ENCODE results near the gene BRD3.

The BRD3 gene

GRCh38 chr9:133981589-133981957, 86.3 kb downstream of the BRD3 start:
- FAIRE-seq (no peak), DNase-seq (ENCODE audit: insufficient read length, low spot score) (no peak)

GRCh38 chr9:133980864-133981588, 86.8 kb downstream of the BRD3 start:
- no peak for FAIRE-seq

More at GRCh38 chr9:133980864-133981588, 86.8 kb downstream of the BRD3 start:
- no peak for DNase-seq (ENCODE audit: insufficient read length, low spot score)

Data from HTR-8/SVneo (cell line).